GM21619 (cell line): ENCODE data around the gene NPIPA8.
"Not testable (repeated sequence)": the region's sequence is repeated elsewhere in the genome, so short reads cannot be mapped to it uniquely, and the experiment has no call there.

Experiments
- ATAC-seq: cut with Tn5 transposase; IDR thresholded peaks from one replicate; pipeline ENCODE4 v1.9.1; 2021; ENCODE audit not compliant: unreplicated experiment

The NPIPA8 gene

DNA sequence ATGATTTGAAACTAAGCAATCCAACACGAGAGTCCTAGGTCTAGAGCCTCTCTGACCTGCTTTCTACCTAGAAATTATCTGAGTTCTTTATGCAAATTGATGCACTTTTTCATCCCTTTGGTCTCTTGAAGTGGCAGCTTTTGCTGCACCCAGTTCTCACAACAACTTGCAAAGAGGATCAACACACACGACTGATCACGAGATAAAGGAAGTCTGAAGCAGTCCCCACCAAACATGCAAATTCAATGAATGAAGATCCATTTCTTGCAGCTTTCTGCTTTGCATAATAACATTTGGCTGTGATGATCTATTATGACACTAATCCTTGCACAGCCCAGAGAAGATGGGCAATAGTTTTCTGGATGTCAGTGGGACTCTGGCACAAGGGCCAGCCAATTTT, 56.2 kb downstream of the NPIPA8 start:
- not testable (repeated sequence) for ATAC-seq

GRCh38 chr16:18276756-18277155, 59.8 kb downstream of the NPIPA8 start:
- ATAC-seq: not testable (repeated sequence)

- ATAC-seq: not testable (repeated sequence)
These were observed 66.4 kb downstream of the NPIPA8 start for GRCh38 chr16:18270171-18270570.
